Fibroblast of peridontal ligament (primary cell): ENCODE data around the gene HLA-DOA.

Source experiments
- DNase-seq: peaks from one replicate; pipeline ENCODE4 v3.0.0-alpha.2; 2010; ENCODE audit errors: extremely low read depth

Gene HLA-DOA

GRCh38 chr6:32977953-32978324 lies 31.5 kb downstream of the HLA-DOA start:
- DNase-seq = no peak

GRCh38 chr6:32977272-32977952 lies 32.0 kb downstream of the HLA-DOA start:
- DNase-seq = no peak

GRCh38 chr6:32976334-32977069 lies 32.9 kb downstream of the HLA-DOA start:
- no peak for DNase-seq

- no peak for DNase-seq
These were observed 33.5 kb downstream of the HLA-DOA start for GRCh38 chr6:32975886-32976285.

- no peak for DNase-seq
These were observed 34.7 kb downstream of the HLA-DOA start for GRCh38 chr6:32974541-32975308.

GRCh38 chr6:32974016-32974333 lies 35.4 kb downstream of the HLA-DOA start:
- peak; percentile 67 for DNase-seq

GRCh38 chr6:32973144-32974015 lies 36.0 kb downstream of the HLA-DOA start:
- DNase-seq = peak; percentile 34

- no peak for DNase-seq
These were observed 36.8 kb downstream of the HLA-DOA start for GRCh38 chr6:32972353-32973143.

GRCh38 chr6:32971581-32972352 lies 37.6 kb downstream of the HLA-DOA start:
- peak; percentile 100 for DNase-seq

GRCh38 chr6:32971242-32971580 lies 38.2 kb downstream of the HLA-DOA start:
- DNase-seq = no peak

GRCh38 chr6:32970413-32971241 lies 38.8 kb downstream of the HLA-DOA start:
- DNase-seq = peak; percentile 89

GRCh38 chr6:32969685-32970412 lies 39.5 kb downstream of the HLA-DOA start:
- DNase-seq = peak; percentile 96

GRCh38 chr6:32968867-32969684 lies 40.3 kb downstream of the HLA-DOA start:
- peak; percentile 83 for DNase-seq

- peak; percentile 95 for DNase-seq
These were observed 41.1 kb downstream of the HLA-DOA start, which contains the start of gene BRD2 for GRCh38 chr6:32968093-32968866. TSS of gene BRD2 (plus strand) at chr6:32968594. CDS start at chr6:32972899, 4,305 bp downstream.

GRCh38 chr6:32967151-32968091 lies 42.0 kb downstream of the HLA-DOA start:
- peak; percentile 54 for DNase-seq

GRCh38 chr6:32964776-32965175 lies 44.6 kb downstream of the HLA-DOA start:
- DNase-seq = no peak
